GM20000 (cell line): Measurements from ENCODE around the gene TIMM17B.

ENCODE experiments used
- DNase-seq: peaks from one replicate; pipeline ENCODE4 v3.0.0; 2012; ENCODE audit warnings: low spot score
- CTCF ChIP-seq: IDR thresholded peaks from 2 replicates; pipeline ENCODE4 v1.5.1; 2012; ENCODE audit warnings: mild to moderate bottlenecking, control low read depth; ENCODE audit errors: extremely low read depth, missing control alignments

TIMM17B gene

DNA sequence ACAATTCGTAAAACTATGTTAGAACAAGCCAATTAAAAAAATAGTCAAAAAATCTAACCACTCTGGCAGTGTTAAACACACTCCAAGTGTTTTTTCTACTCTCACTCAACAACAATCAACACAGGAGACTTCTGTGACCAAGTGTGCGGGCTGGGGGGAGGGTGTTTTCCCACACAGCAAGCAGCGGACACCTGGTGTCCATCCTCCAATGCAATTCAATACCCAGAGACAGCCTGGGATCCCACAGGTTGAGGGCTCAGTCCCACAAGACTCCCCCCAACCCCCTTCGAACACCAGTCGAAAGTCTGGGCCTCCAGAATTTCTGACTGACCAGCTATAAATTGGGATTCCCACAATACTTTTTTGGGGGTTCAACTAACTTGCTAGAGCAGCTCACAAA is 29.6 kb upstream of the TIMM17B start:
- TF ChIP-seq CTCF, result no peak
- no peak for DNase-seq

DNA sequence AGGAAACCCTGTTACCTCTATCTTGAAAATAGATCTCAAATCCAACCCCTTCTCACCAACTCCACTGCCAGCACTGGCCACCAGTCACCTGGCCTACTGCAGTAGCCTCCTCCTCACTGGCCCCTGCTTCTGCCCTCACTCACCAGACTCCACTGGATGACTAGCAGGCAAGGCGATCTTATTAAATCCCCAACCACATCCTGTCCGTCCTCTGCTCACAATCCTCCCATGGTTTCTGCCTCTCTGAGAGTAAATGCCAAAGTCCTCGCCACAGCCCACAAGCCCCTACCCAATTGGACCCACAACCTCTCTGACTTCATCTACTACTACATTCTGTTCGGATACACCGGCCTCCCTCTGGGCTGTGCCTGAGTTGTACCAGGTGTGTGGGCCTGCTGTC is 26.7 kb upstream of the TIMM17B start:
- TF ChIP-seq CTCF, result no peak
- DNase-seq, result no peak

DNA sequence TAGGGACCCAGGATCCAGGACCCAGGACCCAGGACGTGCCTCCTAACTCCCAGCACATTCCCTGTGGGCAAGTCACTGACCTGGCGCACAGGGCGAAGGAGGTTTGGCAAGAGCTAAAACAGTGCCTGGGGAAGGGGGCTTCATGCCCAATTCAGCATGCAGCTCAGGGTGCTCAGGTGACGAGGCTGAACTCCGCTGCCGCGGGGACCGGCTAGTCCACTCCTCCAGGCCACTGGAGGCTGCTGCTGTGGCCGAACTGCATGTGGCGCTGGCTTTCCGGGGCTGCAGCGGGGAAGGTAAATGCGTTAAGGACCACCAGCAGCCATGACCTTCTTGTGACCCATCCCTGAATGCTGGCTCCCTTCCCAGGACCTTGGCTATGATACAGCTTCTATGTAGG is 26.2 kb upstream of the TIMM17B start:
- TF ChIP-seq CTCF, result no peak
- no peak for DNase-seq

GRCh38 chrX:48920718-48921104 is 23.1 kb upstream of the TIMM17B start:
- no peak for TF ChIP-seq CTCF
- DNase-seq, result no peak

- no peak for TF ChIP-seq CTCF
- DNase-seq, result no peak
Observed at GRCh38 chrX:48919947-48920717, 22.6 kb upstream of the TIMM17B start.

GRCh38 chrX:48919360-48919841 is 21.8 kb upstream of the TIMM17B start:
- TF ChIP-seq CTCF, result no peak
- DNase-seq, result no peak

- DNase-seq, result peak; percentile 87
- TF ChIP-seq CTCF, result no peak
Observed at GRCh38 chrX:48918643-48919340, 21.2 kb upstream of the TIMM17B start, which contains the start of gene PIM2. Gene PIM2, minus strand, starts transcription at chrX:48919024. Its CDS starts 190 bp downstream, at chrX:48918834.
